CD4-positive, alpha-beta T cell treated with Interleukin-17A for 4 hours (primary cell): ENCODE measurements around the gene CRTC1.
A peak's percentile ranks its signal among the peaks of the same experiment; 100 is the strongest.

Experiments used
- DNase-seq: peaks from one replicate; pipeline ENCODE4 v3.0.0-alpha.2; 2020; ENCODE audit warnings: mixed read lengths

The CRTC1 gene

DNA sequence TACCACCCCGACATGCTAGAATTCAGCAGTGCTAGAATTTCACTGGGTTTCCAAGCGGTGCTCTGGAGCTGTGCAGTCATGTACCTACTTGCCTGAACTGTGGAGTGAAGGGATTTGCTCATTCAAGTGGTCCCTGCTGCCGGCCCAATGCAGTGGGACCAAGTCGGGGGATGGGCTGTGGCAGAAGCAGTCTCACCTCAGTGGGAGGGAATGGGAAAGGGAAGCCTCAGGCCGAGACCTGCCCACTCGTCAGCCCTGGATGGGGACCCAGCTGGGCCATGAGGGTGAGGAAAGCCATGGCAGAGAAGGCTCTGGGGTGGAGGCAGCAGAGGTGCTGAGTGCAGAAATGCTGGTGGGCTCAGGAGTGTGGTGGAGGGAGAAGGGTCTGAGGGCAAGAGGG, 31.7 kb upstream of the CRTC1 start:
- no peak for DNase-seq

DNA sequence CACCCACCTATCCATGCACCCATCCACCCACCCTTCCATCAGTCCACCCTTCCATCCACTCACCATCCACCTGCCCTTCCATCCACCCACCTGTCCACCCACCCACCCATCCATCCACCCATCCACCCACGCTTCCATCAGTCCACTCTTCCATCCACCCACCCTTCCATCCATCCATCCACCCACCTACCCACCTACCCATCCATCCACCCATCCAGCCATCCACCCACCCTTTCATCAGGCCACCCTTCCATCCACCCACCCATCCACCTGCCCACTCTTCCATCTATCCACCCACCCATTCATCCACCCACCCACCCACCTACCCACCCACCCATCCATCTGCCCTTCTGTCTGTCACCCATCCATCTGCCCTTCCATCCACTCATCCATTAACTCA, 29.6 kb upstream of the CRTC1 start:
- no peak for DNase-seq

DNA sequence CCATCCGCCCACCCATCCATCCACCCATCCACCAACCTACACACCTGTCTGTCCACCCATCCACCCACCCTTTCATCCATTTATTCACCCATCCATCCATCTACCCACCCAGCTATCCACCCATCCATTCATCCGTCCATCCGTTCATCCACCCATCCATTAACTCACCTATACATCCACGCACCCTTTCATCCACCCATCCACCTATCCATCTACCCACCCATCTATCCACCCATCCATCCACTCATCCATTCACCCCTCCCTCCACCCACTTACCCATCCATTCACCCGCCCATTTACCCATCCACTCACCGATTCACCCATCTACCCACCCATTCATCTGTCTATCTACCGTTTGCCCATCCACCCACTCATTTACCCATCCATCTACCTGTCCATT, 29.0 kb upstream of the CRTC1 start:
- no peak for DNase-seq

DNA sequence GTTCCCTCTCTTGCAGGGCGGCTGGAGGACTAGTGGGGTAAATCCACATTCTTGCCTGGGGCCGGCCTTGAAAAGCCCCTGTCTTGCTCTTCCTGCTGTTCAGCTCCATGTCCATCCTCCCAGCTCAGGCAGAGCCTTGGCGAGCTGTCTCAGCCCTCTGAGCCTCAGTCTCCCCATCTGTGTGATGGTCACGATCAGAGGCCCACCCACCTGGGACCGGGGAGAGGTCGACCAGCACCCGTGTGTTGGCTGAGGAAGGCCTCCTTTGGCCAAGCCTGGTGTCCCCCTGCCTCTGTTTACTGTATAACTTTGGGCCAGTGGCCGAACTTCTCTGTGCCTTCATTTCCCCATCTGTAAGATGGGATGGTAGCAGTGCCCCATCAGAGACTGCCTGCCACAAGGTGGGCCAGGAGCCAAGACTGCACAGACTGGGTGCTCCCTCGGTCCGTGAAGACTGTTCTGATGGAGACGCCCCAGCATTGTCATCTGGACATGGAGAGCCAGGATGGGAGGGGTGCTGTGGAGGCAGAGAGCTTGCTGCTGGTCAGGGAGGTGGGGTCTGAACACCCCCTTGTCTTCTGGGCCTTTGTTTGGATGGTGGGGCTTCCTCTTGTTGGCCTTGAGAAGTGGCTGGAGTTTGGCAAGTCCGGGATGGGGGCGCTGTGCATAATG, 28.2 kb upstream of the CRTC1 start:
- DNase-seq: no peak

DNA sequence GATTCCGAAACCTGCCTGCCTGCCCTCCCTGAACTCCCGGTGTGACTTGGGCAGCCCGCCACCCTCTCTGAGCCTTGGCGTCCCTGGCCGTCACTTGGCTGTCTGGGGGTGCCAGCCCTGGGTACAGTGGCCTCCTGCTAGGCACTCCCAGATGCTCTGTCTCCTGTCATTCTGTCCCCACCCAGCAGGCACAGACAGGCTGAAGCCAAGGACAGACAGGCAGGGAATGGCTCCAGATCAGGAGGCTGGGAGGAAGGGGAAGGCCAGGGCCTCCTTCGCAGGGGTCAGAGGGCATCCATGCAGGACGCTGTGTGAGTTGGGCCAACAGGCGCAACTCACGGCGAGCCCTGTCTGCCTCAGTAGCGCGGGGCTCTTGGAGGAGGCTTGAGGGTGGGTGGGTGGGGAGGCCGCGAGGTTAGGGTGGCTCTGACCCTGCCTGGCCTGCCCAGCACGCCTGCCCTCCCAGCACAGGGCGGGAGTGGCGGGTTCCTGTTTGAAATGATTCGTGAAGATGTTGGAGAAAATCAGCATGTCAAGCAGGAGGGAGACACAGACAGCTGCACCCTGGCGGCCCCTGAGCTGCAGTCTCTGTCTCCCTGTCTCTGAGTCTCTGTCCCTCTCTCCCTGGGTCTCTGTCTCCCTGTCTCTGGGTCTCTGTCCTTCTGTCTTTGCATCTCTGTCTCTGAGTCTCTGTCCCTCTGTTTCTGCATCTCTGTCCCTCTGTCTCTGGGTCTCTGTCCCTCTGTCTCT, 27.0 kb upstream of the CRTC1 start:
- DNase-seq: no peak

DNA sequence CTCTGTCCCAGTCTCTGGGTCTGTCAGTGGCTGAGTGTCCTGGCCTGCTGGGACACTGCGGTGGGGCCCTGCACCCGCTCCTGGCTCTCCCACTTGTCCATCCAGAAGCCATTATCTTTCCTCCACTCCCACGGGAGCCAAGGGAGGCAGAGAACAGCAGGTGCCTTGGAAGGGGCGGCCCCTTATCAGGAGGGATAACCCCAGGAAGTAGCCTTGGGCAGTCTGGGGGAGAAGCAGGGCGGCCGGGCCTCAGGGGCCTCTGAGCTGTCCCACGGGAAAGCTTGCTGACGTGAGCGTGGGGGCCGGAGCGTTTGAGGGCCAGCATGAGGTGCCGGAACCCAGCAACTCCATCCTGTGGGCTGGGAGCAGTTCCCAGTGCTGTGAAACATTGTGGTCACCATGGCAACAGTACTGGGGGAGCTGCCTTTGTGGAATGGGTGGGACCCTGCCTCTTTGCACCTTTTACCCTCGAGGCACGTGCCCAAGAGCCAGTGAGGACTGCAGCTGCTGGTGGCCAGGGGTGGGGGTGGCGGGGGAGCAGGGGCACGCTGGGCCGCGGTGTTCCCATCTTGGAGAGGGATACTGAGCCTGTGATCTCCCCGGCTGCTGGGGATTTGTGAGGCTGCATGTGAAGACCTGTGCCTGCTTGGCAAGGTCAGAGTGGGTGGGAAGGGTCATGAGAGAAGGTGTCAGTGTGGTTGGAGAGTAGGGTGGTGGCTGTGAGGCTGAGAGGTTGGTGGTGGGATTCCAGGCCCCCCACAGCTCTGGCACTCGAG, 25.7 kb upstream of the CRTC1 start:
- DNase-seq: no peak

DNA sequence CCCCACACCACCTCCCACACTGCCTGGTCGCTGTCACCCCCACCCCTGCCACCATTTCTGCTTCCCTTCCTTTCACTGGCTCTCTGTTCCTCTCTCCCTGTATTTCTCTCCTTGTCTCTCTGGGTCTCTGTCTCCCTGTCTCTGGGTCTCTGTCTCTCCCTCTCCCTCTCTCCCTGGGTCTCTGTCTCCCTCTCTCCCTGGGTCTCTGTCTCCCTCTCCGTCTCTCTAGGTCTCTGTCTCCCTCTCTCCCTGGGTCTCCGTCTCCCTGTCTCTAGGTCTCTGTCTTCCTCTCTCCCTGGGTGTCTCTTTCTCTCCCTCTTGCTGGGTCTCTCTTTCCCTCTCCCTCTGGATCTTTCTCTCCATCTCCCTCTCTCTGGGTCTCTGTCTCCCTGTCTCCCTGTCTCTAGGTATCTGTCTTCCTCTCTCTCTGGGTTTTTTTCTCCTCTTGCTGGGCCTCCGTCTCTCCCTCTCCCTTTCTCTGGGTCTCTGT, 25.1 kb upstream of the CRTC1 start:
- no peak for DNase-seq

DNA sequence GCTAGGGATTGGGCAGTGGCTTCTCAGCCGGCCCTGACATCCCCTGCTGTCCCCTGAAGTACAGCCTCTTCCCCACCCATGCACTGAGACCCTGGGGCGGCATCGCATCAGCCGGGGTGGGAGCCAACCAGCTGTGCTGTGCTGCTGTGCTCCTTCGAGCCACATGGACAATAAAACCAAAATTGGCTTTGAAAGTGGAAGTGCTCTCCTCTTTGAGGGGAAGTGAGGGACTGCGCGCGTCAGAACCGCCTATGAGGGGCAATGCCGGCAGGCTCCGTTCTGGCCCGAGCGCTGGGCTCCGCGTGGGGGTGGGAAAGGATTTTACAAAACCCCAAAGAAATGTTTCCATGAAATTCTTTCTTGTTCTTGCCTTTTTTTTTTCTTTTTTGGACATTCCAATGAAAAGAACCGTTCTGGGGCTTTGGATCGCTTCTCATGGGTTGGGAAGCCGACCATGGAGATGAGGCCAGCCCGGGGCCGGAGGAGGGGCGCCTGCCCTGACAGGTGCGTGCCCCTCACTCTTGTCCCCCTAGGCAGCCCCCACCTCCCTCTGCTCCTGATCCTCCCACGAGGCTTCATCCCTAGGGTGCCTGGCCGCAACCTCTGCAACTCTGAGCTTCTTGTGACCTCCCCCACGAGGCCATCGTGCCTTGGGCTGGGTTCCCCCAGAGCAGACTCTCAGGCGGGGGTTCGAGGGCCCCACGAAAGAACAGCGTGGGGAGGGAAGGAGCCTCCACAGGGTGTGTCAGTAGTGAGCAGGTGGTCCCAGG, 24.0 kb upstream of the CRTC1 start:
- DNase-seq: no peak

DNA sequence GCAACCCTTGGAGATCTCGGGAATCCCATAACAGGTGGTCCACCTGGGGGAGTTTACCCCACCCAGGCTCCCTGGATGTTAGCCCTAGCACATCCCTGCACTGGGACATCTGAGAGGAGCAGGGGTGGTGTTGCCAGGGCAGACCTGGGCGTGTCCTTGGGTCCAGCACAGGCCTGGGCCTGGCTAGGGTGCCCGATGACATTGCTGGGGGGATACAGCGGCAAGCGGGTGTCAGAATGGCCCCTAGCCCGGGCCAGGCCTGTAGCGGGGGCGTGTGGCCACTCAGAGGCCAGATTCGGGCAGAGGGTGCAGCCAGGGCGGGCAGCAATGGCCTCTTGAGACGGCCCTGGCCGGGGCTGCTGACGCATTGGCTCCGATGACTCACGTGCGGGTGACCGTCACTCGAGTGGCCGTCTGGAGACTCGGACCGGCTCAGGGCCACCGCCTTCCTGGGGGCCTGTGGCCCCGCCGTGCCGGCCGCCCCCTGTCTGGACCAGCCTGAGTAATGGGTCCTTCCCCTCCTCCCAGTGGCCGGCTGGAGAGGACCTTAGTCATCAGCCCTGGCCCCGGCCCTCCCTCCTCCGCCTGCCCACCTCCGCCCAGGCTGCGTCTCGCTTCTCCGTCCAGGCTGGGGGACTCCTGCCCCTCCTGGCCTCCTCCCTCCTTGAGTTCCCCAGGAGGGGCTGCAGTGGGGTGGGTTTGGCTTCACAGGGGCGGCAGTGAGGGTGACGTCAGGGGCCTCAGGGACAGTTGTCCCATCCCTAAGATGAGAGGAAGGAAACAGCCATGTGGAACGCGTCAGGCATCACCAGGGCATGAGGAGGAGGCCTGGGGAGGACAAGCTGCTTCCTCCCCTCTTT, 23.2 kb upstream of the CRTC1 start:
- DNase-seq: no peak

DNA sequence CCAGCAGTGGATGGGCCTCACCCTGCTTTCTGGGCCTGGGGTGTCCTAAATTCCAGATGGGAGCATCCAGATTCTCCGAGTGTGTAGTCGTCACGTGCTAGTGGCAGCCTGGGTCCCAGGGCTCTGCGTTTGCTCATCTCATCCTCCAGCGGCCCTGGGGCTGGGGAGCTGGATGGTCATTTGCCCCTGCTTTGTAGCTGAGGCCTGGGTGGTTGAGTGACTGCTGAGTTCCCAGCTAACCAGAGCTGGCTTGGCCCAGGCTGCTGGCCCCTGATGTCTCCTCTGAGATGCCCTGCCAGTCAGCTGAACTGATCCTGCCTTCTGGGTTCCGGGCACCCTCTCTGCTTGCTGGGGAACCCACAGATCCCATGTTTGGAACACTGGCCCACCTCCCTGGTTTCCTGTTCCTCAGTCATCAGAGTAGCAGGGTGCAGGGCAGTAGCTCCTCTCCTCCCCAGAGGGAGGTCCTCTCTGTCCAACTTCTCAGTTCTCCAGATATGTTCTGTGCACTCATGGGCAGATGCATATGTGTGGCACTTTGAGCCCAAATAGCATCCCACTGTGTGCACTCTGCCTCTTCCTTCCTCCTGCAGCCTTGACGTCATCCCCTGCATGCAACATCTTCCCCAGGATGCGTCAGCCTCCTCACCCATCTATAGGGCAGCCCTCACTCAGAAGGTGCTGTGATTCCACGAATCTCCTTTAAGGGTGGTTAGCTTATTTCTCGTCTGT, 22.4 kb upstream of the CRTC1 start:
- DNase-seq: no peak

DNA sequence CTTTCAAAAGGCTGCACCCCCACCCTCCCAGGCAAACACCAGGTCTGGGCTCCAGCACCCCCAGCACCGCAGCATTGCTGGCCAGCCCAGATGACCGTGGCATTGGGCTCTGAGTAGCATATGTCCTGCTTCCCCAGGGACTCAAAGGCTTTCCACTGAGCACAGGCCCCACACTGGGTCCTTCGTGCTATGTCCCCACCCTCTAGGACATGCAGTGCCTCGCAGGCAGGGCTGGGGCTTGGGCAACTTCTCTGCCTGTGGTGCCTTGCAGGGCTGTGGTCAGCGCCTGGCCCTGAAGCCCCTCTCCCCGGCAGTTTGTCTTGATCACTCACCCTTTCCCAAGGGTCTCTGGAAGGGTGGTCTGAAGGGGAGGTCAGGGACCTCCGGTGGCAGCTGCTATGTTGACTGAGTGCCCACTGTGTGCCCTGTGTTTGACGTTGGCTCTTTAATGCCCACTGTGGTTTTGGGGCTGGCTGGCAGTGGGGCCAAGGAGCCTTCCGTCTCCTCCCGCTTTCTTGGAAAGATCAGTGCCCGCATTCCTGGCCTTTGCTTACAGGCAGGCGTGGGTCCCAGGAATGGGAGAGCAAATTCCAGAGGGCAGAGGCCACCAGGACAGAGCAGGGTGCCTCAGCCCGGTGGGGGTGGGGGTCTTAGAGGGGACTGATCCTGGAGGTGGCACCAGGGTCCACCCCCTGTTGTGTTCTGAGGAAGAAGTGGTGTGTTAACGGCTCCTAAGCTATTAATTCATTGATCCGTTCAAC, 20.3 kb upstream of the CRTC1 start:
- DNase-seq: no peak

DNA sequence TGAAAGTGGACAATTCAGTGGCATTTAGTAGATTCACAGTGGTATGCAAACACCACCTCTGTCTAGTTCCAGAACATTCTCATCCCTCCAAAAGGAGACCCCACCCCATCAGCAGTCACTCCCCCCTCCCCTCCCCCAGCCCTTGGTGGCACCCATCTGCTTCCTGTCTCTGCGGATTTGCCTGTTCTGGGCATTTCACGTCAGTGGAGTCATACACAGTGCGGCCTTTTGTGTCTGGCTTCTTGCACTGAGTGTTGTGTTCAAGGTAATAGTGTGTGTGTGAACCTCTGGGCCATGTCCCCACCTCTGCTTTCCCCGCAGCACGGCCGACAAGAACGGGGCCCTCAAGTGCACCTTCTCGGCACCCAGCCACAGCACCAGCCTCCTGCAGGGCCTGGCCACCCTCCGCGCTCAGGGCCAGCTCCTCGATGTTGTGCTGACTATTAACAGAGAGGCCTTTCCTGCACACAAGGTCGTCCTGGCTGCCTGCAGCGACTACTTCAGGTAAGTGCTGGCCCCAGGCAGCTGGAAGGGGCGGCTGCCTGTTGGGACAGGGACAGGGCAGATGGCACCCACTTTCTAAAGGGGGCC, 19.4 kb upstream of the CRTC1 start:
- peak; percentile 53 for DNase-seq

DNA sequence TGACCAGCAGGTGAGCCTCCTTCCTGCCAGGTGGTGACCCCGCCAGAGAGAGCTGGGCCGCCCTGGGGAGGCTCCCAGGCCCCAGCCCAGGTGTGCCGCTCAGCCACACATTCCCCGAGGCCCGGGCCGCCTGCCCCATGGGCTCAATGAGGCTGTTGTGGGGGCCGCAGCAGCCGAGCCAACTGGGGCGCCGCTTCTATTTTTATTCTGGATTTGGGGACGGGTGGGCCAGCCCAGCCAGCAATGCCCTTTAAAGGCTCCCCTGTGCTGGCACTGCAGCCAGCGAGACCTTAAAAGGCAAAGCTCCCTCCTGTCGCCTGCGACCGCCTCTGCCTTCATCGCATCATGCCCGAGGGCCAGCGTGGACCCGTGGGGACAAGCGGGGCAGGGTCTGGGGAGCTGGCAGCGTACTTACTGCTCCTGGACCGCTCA, 17.7 kb upstream of the CRTC1 start:
- no peak for DNase-seq

DNA sequence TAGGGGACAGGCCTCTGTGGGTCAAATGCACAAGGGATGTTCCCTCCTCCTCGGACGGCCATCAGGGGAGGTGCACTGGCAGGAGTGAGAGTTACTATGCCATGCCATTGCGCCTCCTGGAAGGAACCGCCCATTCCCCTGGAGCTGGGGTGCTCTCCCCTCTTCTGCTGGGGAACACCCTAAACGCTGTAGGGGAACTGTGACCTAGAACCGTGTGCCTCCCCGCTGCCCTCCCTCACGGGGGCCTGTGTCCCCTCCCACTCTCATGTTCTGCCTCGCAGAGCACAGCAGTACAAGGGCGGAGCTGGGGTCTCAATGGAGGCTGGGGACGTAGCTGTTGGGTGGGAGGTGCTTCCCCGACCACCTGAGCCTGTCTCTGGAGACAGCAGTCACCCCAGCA, 17.2 kb upstream of the CRTC1 start:
- no peak for DNase-seq

DNA sequence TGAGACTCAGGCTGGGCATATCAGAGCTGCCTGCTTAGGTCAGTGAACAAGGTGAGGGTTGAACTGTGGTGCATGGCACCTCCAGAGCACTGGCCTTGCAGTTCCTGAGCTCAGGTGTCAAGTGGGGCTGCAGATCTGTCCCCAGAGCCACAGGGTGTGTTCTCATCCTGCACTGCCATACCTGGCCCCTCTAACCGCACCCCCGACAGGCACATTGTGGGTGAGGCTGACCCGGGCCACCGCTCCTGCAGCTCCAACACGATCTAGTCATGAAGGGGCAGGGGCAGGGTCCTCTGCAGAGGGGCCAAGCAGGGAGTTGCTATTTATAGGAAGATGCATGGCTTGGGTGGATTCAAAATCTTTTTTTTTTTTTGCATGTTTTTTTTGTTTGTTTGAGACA, 16.7 kb upstream of the CRTC1 start:
- no peak for DNase-seq

DNA sequence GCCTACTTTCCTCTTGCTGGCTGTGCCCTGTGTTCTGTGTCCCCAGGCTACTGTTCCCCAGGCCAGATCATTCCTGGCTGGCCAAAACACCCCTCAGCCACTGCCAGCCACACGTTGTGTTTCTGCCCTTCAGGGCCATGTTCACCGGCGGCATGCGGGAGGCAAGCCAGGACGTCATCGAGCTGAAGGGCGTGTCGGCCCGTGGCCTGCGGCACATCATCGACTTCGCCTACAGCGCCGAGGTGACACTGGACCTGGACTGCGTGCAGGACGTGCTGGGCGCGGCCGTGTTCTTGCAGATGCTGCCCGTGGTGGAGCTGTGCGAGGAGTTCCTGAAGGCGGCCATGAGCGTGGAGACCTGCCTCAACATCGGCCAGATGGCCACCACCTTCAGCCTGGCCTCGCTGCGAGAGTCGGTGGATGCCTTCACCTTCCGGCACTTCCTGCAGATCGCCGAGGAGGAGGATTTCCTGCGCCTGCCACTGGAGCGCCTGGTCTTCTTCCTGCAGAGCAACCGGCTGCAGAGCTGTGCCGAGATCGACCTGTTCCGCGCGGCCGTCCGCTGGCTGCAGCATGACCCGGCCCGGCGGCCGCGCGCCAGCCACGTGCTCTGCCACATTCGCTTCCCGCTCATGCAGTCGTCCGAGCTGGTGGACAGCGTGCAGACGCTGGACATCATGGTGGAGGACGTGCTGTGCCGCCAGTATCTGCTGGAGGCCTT, 15.8 kb upstream of the CRTC1 start:
- no peak for DNase-seq

DNA sequence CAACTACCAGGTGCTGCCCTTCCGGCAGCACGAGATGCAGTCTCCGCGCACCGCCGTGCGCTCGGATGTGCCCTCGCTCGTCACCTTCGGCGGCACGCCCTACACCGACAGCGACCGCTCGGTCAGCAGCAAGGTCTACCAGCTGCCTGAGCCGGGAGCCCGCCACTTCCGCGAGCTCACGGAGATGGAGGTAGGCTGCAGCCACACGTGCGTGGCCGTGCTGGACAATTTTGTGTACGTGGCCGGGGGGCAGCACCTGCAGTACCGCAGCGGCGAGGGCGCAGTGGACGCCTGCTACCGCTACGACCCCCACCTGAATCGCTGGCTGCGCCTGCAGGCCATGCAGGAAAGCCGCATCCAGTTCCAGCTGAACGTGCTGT, 15.2 kb upstream of the CRTC1 start:
- no peak for DNase-seq

DNA sequence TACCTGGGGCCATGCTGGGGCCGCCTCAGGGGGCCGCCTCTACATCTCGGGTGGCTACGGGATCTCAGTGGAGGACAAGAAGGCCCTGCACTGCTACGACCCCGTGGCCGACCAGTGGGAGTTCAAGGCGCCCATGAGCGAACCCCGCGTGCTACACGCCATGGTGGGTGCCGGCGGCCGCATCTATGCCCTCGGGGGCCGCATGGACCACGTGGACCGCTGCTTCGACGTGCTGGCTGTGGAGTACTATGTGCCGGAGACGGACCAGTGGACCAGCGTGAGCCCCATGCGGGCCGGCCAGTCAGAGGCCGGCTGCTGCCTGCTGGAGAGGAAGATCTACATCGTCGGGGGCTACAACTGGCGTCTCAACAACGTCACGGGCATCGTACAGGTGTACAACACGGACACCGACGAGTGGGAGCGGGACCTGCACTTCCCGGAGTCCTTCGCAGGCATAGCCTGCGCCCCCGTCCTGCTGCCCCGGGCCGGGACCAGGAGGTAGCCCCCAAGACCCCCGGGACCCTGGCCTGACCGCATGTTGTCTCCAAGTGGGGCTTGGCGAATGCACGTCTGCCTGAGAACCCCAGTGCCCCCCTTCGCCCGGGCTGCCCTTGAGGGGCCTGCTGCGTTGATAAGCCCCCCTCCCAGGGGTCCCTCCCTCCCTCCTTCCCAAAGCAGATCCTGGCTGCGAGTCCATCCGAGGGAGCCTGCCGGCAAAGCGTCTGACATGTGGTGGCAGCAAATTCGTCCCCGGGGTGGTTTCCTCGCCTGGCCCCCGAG, 14.5 kb upstream of the CRTC1 start:
- DNase-seq: no peak

DNA sequence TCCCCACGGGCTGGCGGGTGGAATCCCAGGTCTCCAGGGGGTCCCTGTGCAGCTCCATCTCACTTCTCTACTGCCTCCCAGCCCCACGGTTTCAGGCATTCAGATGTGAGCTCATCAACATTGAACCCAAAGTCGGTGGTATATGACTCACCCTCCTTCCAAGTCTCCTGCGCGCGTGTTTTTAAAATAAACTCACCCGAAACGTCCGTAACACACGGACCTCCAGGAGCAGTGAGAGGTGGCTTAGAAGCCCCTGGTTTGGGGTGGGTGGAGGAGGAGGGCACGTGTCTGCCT, 14.0 kb upstream of the CRTC1 start:
- DNase-seq: no peak
